Measurements from ENCODE around the gene KRT5. TPM values are rescaled to one million over a fixed set of nuclear protein-coding genes. Genes with fewer than 3 reads are reported as not detected.

Gene KRT5
- total RNA-seq, 1 donor from 2014 or later = not detected

DNA sequence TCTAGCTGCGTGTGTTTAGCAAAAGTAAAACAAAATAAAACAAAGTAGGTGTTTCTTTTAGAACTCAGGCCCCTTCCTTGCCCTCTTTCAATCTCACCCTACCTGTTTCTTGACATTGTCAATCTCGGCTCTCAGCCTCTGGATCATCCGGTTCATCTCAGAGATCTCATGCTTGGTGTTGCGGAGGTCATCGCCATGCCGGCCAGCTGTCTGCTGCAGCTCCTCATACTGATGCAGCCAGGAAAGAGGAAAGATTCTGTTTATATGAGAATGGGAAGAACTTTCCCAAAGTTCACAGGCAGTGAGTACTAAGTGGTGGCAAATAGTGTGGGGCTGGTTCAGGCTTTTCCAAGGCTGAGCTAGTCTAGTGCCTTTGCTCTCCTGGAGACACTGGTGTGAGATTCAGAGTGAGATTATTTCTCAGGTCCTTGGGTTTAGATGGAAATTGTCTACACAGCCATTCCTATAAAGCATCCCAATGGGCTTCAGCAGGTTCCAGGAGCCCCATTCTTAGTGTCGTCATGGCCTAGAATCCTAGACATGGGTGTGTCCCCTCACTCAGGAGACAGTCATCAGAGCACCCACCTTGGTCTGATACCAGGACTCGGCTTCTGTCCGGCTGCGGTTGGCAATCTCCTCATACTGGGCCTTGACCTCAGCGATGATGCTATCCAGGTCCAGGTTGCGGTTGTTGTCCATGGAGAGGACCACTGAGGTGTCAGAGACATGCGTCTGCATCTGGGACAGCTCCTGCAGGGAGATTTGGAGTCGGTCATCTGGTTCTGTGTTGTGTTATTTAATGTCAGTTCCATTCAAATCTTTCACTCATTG lies 3.0 kb downstream of the KRT5 start:
- TF ChIP-seq, protein P1, sequence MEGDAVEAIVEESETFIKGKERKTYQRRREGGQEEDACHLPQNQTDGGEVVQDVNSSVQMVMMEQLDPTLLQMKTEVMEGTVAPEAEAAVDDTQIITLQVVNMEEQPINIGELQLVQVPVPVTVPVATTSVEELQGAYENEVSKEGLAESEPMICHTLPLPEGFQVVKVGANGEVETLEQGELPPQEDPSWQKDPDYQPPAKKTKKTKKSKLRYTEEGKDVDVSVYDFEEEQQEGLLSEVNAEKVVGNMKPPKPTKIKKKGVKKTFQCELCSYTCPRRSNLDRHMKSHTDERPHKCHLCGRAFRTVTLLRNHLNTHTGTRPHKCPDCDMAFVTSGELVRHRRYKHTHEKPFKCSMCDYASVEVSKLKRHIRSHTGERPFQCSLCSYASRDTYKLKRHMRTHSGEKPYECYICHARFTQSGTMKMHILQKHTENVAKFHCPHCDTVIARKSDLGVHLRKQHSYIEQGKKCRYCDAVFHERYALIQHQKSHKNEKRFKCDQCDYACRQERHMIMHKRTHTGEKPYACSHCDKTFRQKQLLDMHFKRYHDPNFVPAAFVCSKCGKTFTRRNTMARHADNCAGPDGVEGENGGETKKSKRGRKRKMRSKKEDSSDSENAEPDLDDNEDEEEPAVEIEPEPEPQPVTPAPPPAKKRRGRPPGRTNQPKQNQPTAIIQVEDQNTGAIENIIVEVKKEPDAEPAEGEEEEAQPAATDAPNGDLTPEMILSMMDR (conservative IDR thresholded peaks at IDR 0.05; ENCODE audit: low read depth, low read length) = no peak
- H3K4me3 ChIP-seq (ENCODE audit: low read depth, low read length) = no peak overlapping the region
- no peak for DNase-seq (ENCODE audit: low read depth)

DNA sequence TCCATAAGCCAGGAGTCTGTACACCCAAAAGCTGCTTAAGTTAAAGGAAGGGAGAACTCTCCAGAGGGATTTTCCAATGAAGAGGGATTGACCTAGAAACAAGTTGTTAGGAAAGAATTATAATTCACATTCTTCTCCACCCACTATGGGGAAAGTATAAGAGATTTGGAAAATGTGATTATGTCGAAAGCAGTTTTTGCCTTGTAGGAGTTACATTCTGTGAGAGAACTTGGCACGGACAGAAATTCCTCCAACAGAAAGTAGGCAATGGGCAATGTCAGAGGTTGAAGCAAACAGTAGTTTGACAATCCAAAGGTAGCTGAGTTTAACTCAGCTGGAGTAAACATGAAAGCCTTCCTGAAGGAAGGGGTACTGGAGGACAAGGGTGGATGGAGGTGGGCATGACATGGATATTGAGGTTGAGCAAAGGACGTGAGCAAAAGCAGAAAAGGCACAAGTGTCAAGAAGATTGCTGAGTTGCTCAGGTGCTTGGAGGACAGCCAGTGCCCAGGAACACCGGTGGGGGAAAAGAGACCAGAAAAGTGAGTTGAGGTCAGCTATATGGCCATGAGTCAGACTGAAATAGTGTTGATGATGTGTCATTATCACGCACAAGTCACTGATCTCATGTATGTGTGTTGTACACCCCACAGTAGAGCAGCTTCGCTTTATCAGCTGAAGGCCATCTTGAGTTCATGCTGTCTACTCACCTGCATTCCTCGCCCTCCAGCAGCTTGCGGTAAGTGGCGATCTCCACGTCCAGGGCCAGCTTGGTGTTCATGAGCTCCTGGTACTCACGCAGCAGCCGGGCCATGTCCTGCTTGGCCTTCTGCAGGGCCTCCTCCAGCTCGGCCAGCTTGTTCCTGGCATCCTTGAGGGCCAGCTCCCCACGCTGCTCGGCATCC lies 4.0 kb downstream of the KRT5 start:
- no peak for DNase-seq (ENCODE audit: low read depth)
- H3K4me3 ChIP-seq (ENCODE audit: low read depth, low read length) = no peak overlapping the region
- TF ChIP-seq, protein P1 (conservative IDR thresholded peaks at IDR 0.05; ENCODE audit: low read depth, low read length) = no peak

DNA sequence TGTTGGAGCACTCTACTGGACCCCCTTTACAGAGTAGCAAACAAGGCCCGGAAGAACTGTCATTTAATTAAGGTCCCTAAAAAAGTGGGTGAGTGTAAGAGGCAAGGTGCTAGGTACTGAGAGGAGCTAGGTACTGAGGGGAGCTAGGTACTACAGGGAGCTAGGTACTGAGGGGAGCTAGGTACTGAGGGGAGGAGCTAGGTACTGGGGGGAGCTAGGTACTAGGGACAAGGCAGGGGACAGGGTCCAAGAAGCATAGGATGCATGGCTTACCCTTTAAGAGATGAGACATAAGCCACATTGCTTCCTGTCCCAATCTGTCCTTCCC lies 4.9 kb downstream of the KRT5 start:
- TF ChIP-seq, protein P1 (conservative IDR thresholded peaks at IDR 0.05; ENCODE audit: low read depth, low read length) = no peak
- no peak for DNase-seq (ENCODE audit: low read depth)
- H3K4me3 ChIP-seq (ENCODE audit: low read depth, low read length) = no peak overlapping the region

DNA sequence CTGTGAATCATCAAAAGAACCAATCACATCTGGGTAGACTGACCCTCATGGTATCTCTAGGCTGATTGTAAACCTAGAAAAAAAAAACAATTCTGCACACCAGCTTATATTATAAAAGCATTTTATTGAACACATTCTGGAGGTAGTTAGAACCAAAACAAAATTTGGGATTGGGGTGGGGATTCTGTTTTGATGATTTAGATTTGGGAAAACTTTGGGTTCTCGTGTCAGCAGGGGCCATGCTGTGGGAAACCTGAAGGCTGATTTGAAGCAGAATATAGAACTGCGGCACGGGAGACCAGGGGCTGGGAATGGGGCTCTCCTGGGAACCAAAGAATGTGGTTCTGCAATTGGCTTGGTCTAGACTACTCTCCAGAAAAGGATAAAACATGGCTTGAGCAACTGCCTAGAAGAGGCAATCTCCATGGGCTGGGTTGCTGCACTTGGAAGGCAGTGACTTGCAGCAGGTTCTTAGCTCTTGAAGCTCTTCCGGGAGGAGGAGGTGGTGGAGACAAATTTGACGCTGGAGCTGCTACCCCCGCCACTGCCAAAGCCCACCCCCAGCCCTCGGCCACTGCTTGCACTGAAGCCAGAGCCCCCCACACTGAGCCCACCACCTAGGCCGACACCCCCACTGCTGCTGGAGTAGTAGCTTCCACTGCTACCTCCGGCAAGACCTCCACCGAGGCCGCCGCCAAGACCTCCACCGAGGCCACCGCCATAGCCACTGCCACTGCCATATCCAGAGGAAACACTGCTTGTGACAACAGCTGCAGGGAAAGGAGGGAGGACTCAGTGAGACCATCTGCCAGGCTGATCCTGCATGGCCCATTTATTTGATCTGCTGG lies 5.5 kb downstream of the KRT5 start:
- TF ChIP-seq, protein P1 (conservative IDR thresholded peaks at IDR 0.05; ENCODE audit: low read depth, low read length) = no peak
- H3K4me3 ChIP-seq (ENCODE audit: low read depth, low read length) = no peak overlapping the region
- no peak for DNase-seq (ENCODE audit: low read depth)

DNA sequence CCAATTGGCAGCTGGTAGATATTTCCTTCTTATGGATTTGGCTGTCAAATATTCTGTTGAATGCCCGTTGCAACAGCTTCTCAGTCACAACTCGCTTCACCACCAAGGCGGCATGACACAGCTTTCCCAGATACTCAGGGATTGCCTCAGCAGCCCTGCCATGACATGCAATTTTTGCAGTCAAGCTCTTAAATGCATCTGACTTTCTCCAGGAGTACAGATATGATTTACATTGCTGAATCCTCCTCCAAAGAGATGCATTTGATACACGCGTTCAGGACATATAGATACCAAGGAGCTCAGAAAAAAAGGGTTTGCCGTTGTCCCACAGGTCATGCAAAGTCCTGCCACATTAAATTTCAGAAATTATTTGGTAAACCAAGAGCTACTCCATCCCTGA lies 6.5 kb downstream of the KRT5 start:
- no peak overlapping the region for H3K4me3 ChIP-seq (ENCODE audit: low read depth, low read length)
- DNase-seq (ENCODE audit: low read depth) = no peak
- TF ChIP-seq, protein P1 (conservative IDR thresholded peaks at IDR 0.05; ENCODE audit: low read depth, low read length) = no peak

DNA sequence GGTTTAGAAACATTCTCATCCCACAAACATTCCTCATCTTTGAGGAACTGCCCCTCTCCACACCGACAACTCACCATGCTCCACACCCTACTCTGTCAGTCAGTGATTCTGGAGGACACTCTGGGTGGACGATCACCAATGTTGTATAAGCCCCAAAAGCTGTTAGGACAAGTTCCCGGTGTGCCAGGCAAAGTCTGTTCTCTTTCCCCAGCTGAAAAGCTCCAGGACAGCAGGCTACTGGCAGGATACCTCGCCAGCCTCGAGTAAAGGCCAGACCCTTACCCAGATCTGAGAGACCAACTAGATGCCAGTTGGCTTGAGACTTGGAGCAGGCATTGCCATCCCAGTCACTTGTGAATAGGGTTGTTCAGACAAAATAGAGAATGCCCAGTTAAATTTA lies 12.0 kb downstream of the KRT5 start:
- TF ChIP-seq, protein P1 (conservative IDR thresholded peaks at IDR 0.05; ENCODE audit: low read depth, low read length) = no peak

More for the DNA sequence above, 12.0 kb downstream of the KRT5 start:
- no peak for DNase-seq (ENCODE audit: low read depth)
- no peak overlapping the region for H3K4me3 ChIP-seq (ENCODE audit: low read depth, low read length)
